ENCODE results near the gene USP47.

USP47 gene

DNA sequence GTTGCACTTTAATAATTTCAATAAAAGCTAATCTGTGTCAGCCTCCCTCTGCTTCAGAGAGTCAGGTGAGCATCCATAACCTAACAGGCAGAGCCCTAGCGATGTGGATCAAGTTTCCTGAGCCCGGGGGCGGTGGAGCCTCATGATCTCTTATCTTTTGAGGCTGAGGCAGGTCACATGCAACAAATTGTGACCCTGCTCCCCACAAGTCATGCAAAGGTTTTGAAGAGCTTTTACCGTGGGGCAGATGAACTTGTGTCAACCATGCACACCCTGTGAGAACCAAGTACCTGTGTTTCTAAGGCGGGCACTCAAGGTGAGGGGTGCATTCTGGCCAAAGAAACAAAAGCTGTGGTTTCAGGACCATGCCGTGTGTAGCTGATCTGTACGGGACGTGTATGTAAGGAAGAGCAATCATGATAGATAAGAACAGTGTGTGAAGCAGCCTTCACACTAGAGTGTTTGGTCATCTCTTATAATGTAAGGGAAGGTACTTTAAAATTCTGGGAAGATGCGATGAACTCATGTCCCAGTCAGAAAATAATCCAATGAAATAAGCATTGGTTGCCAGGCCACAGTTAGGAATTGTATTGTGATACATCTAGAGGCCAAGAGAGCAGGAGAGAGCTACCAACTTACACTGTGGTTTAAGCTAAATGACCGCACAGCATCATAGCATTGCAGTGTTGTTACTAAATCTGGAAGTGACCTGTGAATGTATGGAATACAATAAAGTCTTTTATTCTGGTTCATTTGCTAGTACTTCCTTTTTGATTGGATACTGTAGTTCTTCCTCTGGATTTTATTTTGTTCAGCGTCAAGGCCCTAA is 116.8 kb downstream of the USP47 start:
- no peak for DNase-seq
- H3K36me3 ChIP-seq (replicated peaks) = peaks cover 17% of the 10 kb centered on the region
- no peaks in the 10 kb centered on the region for H3K27me3 ChIP-seq (replicated peaks)
- in situ Hi-C loops (cut with HindIII; ENCODE audit: low pct_ligation_motif_present, low sequenced_read_pairs) = no loop called here
- H3K4me3 ChIP-seq (ENCODE audit: low read depth, low read length) = no peak overlapping the region
- TF ChIP-seq, protein P1, sequence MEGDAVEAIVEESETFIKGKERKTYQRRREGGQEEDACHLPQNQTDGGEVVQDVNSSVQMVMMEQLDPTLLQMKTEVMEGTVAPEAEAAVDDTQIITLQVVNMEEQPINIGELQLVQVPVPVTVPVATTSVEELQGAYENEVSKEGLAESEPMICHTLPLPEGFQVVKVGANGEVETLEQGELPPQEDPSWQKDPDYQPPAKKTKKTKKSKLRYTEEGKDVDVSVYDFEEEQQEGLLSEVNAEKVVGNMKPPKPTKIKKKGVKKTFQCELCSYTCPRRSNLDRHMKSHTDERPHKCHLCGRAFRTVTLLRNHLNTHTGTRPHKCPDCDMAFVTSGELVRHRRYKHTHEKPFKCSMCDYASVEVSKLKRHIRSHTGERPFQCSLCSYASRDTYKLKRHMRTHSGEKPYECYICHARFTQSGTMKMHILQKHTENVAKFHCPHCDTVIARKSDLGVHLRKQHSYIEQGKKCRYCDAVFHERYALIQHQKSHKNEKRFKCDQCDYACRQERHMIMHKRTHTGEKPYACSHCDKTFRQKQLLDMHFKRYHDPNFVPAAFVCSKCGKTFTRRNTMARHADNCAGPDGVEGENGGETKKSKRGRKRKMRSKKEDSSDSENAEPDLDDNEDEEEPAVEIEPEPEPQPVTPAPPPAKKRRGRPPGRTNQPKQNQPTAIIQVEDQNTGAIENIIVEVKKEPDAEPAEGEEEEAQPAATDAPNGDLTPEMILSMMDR (IDR thresholded peaks at IDR 0.05; ENCODE audit: low read depth, low read length, missing control alignments) = no peak
- no peak overlapping the region for H3K27ac ChIP-seq

DNA sequence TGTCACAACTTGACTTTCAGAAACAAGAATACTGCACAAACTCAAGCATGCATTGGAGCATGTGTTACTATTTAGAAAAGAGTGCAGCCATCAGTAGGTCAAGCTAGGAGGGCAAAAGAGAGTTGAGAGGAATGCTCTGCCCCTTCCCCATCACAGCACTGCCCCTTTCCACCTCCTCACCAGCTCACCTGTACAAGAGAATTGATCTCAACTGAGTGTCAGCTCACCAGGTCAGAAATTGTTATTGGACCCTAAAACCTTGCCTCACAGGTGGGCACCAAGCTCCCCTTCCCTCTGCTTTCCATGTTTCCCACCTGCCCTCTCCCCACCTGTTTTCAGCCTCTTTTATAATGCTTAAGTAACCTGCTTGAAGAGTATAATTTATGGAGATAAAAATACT is 117.8 kb downstream of the USP47 start:
- H3K4me3 ChIP-seq (ENCODE audit: low read depth, low read length) = no peak overlapping the region
- in situ Hi-C loops (cut with HindIII; ENCODE audit: low pct_ligation_motif_present, low sequenced_read_pairs) = no loop called here
- H3K27ac ChIP-seq = no peak overlapping the region
- peaks cover 17% of the 10 kb centered on the region for H3K36me3 ChIP-seq (replicated peaks)
- no peak for DNase-seq
- no peaks in the 10 kb centered on the region for H3K27me3 ChIP-seq (replicated peaks)
- TF ChIP-seq, protein P1 (IDR thresholded peaks at IDR 0.05; ENCODE audit: low read depth, low read length, missing control alignments) = no peak

DNA sequence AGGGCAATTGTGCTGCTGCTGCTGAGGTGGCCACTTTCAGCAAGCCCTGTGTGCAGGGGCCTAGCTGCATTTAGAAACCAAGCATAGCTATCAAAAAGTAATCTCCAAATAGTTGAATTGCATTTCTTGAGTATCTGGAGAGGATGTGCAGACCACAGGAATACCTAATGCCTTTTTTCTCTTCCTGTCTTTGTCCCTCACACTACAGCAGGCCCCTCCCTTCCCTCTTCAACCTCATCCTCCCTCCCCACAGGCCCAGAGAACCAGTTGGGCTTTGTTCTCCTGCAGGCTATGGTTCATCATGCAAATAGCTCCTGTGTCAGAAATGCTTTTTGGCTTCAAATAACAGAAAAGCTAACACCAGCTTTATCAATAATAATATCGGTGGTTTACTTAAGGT is 118.9 kb downstream of the USP47 start:
- H3K27me3 ChIP-seq (replicated peaks) = no peaks in the 10 kb centered on the region
- TF ChIP-seq, protein P1 (IDR thresholded peaks at IDR 0.05; ENCODE audit: low read depth, low read length, missing control alignments) = no peak
- DNase-seq = no peak
- peaks cover 14% of the 10 kb centered on the region for H3K36me3 ChIP-seq (replicated peaks)
- no peak overlapping the region for H3K4me3 ChIP-seq (ENCODE audit: low read depth, low read length)
- H3K27ac ChIP-seq = no peak overlapping the region
- in situ Hi-C loops (cut with HindIII; ENCODE audit: low pct_ligation_motif_present, low sequenced_read_pairs) = no loop called here

DNA sequence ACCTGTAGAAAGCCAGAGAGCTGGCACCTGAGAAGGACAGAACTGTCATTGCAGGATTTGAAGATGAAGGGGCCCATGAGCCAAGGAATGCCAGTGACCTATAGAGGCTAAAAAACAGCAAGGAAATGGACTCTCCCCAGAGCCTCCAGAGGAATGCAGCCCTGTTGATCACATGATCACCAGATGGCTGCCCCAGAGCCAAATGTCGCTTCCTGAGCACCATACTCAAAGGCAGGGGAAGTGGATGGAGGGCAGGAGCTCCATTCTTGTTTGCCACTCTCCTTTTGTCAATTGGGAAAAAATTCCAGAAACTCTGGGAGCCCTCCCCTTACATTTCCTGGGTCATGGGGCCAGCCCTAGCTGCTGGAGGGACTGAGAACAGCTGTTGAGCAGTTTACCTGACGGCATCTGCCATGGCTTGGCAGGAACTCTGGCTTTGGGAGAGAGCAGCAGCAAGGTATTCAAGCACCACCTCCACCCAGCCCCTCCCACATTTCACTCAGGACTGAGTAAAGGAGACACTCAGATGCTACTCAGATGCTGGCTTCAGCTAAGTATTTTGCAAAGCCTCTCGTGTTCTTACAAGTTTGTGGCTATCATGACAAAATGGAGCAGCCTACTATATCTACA is 119.7 kb downstream of the USP47 start:
- Histone ChIP-seq H3K36me3 (replicated peaks) (peaks cover 7% of the 10 kb centered on the region), H3K4me3 (ENCODE audit: low read depth, low read length) (no peak overlapping the region), H3K27ac (no peak overlapping the region), H3K27me3 (replicated peaks) (no peaks in the 10 kb centered on the region)
- in situ Hi-C loops (cut with HindIII; ENCODE audit: low pct_ligation_motif_present, low sequenced_read_pairs) = no loop called here
- TF ChIP-seq, protein P1 (IDR thresholded peaks at IDR 0.05; ENCODE audit: low read depth, low read length, missing control alignments) = no peak
- DNase-seq = no peak

DNA sequence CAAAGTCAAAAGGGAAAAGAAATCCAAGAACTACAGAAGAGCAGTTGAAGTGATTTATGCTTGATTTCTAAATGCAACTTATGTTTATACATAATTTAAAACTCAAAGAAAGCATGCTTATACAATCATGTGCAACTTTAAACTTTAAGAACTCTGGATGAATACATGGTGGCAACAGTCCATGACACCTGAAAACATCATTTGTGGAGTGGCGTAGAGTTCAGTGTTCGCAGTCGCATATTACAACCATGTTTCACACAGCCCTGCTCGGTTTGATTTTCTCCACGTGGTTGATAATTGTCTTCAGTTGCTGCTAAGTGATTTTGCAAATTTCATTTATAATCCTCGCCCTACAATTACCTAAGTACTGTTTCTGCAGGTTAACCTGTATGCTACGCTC is 121.3 kb downstream of the USP47 start:
- TF ChIP-seq, protein P1 (IDR thresholded peaks at IDR 0.05; ENCODE audit: low read depth, low read length, missing control alignments) = no peak
- H3K36me3 ChIP-seq (replicated peaks) = no peaks in the 10 kb centered on the region
- no peak for DNase-seq
- H3K27me3 ChIP-seq (replicated peaks) = no peaks in the 10 kb centered on the region
- in situ Hi-C loops (cut with HindIII; ENCODE audit: low pct_ligation_motif_present, low sequenced_read_pairs) = no loop called here
- H3K27ac ChIP-seq = no peak overlapping the region
- H3K4me3 ChIP-seq (ENCODE audit: low read depth, low read length) = no peak overlapping the region
